Caco-2 (cell line): ENCODE measurements around the gene CHDH. TPM values are rescaled to one million over a fixed set of nuclear protein-coding genes. Genes with fewer than 3 reads are reported as not detected.

Source experiments
- BruUV-seq: library from RNA; stranded (reverse); fragments of 400-500 nt; replicated peaks from 2 replicates; lab custom pipeline; 2021; lab: Mats Ljungman, UMichigan
- CTCF ChIA-PET: fragments of 300-600 bp; sonication (Branson Sonifier 250); formaldehyde crosslinking; loops from one replicate; lab custom pipeline; 2022; ENCODE audit warnings: antibody characterized with exemption; lab: Charles Lee
- POLR2A ChIA-PET: fragments of 300-600 bp; sonication (Branson Sonifier 250); formaldehyde crosslinking; loops from one replicate; lab custom pipeline; 2022; ENCODE audit warnings: antibody characterized with exemption; lab: Charles Lee
- DNase-seq, 2 experiments: peaks; one replicate each; pipeline versions ENCODE4 v3.0.0 to v3.0.0-alpha.2; 2020 to 2022
- H3K27me3 ChIP-seq: replicated peaks from 2 replicates; pipeline ENCODE4 v1.6.0; 2011; ENCODE audit warnings: low read length; ENCODE audit not compliant: control insufficient read depth, insufficient read depth
- H3K36me3 ChIP-seq: 2 replicates; pipeline ENCODE4 v1.5.1; 2011; ENCODE audit warnings: low read length; ENCODE audit not compliant: control insufficient read depth, insufficient read depth
- H3K4me1 ChIP-seq: fragments of 250-450 bp; sonication (Bioruptor Pico); 2 replicates; pipeline ENCODE4 v1.5.1; 2020; ENCODE audit warnings: mild to moderate bottlenecking
- H3K4me3 ChIP-seq: 2 replicates; pipeline ENCODE4 v1.5.1; 2011; ENCODE audit warnings: low read depth, mild to moderate bottlenecking, control low read depth, low read length
- H3K9me3 ChIP-seq: fragments of 250-450 bp; sonication (Bioruptor Pico); 2 replicates; pipeline ENCODE4 v1.5.1; 2020; ENCODE audit warnings: mild to moderate bottlenecking, moderate library complexity
- H3K27ac Mint-ChIP-seq: one replicate; pipeline ENCODE4 v1.8.0; 2022; ENCODE audit warnings: mixed read lengths; ENCODE audit not compliant: unreplicated experiment
- H3K27me3 Mint-ChIP-seq: one replicate; pipeline ENCODE4 v1.8.0; 2022; ENCODE audit warnings: mixed read lengths; ENCODE audit not compliant: insufficient read depth, unreplicated experiment
- H3K36me3 Mint-ChIP-seq: one replicate; pipeline ENCODE4 v1.8.0; 2022; ENCODE audit warnings: mild to moderate bottlenecking, mixed read lengths; ENCODE audit not compliant: insufficient read depth, unreplicated experiment
- H3K4me1 Mint-ChIP-seq: one replicate; pipeline ENCODE4 v1.8.0; 2022; ENCODE audit warnings: low read depth, mixed read lengths; ENCODE audit not compliant: unreplicated experiment
- H3K4me3 Mint-ChIP-seq: one replicate; pipeline ENCODE4 v1.8.0; 2022; ENCODE audit warnings: mild to moderate bottlenecking, moderate library complexity, mixed read lengths; ENCODE audit not compliant: unreplicated experiment
- H3K9me3 Mint-ChIP-seq: one replicate; pipeline ENCODE4 v1.8.0; 2022; ENCODE audit warnings: mixed read lengths; ENCODE audit not compliant: unreplicated experiment
- CTCF ChIP-seq, 2 experiments: fragments of 200-600 bp in 1 of 2; IDR thresholded peaks; 1 replicate in 1 of 2; 2 replicates in 1 of 2; pipeline versions ENCODE4 v1.5.1 to v1.8.0; 2011 to 2022; ENCODE audit warnings: antibody characterized with exemption in 1 of 2, control low read depth in 1 of 2, inconsistent platforms in 1 of 2, low read depth in 1 of 2, low read length in 1 of 2, mild to moderate bottlenecking in 1 of 2, moderate library complexity in 1 of 2; ENCODE audit not compliant: insufficient read depth in 1 of 2, severe bottlenecking in 1 of 2, unreplicated experiment in 1 of 2
- intact Hi-C: fragments of 100-400 bp; cut with micrococcal nuclease; formaldehyde crosslinking; loops from one replicate; pipeline ENCODE4 v1.10.0; 2022; ENCODE audit not compliant: unreplicated experiment
- total RNA-seq: library from RNA; stranded (reverse); gene quantifications from 2 replicates; pipeline ENCODE4 v1.2.3, GENCODE V29; 2022

The CHDH gene
- total RNA-seq, 1 experiment from 2014 or later, result 32.4 TPM

- ChIA-PET POLR2A (no interaction called here), CTCF (no interaction called here)
- Histone ChIP-seq H3K36me3 (no peaks in the 10 kb centered on the region), H3K4me1 (peaks cover 20% of the 10 kb centered on the region), H3K9me3 (no peaks in the 10 kb centered on the region), H3K27me3 (no peaks in the 10 kb centered on the region), H3K4me3 (no peak overlapping the region)
- TF ChIP-seq CTCF (IDR thresholded peaks at IDR 0.05; ENCODE audit: insufficient read depth in 1 of 2, low read depth in 1 of 2, low read length in 1 of 2, severe bottlenecking in 1 of 2, unreplicated experiment in 1 of 2), result no peak
- DNase-seq, result no peak
- Mint-ChIP-seq H3K4me1 (peaks cover 13% of the 10 kb centered on the region), H3K36me3 (no peaks in the 10 kb centered on the region), H3K9me3 (no peaks in the 10 kb centered on the region), H3K27me3 (no peaks in the 10 kb centered on the region), H3K4me3 (no peak overlapping the region), H3K27ac (no peak overlapping the region)
- intact Hi-C loops, result no loop called here
- BruUV-seq, result no TSS peak
Observed at GRCh38 chr3:53801319-53801718, 44.9 kb downstream of the CHDH start.

- BruUV-seq, result no TSS peak
- no peaks in the 10 kb centered on the region for H3K27me3 Mint-ChIP-seq
- Histone ChIP-seq H3K4me3 (no peak overlapping the region), H3K4me1 (peaks cover 16% of the 10 kb centered on the region), H3K9me3 (no peaks in the 10 kb centered on the region), H3K36me3 (no peaks in the 10 kb centered on the region), H3K27me3 (no peaks in the 10 kb centered on the region)
- H3K4me3 Mint-ChIP-seq, result no peak overlapping the region
- TF ChIP-seq CTCF (IDR thresholded peaks at IDR 0.05; ENCODE audit: insufficient read depth in 1 of 2, low read depth in 1 of 2, low read length in 1 of 2, severe bottlenecking in 1 of 2, unreplicated experiment in 1 of 2), result no peak
- ChIA-PET CTCF (no interaction called here), POLR2A (no interaction called here)
- H3K4me1 Mint-ChIP-seq, result peaks cover 9% of the 10 kb centered on the region
- H3K9me3 Mint-ChIP-seq, result no peaks in the 10 kb centered on the region
- intact Hi-C loops, result no loop called here
- no peak overlapping the region for H3K27ac Mint-ChIP-seq
- H3K36me3 Mint-ChIP-seq, result no peaks in the 10 kb centered on the region
- DNase-seq, result no peak
Observed at GRCh38 chr3:53800041-53800906, 45.9 kb downstream of the CHDH start.

- Mint-ChIP-seq H3K4me1 (no peaks in the 10 kb centered on the region), H3K4me3 (no peak overlapping the region), H3K9me3 (no peaks in the 10 kb centered on the region), H3K27me3 (no peaks in the 10 kb centered on the region), H3K36me3 (no peaks in the 10 kb centered on the region), H3K27ac (no peak overlapping the region)
- ChIA-PET POLR2A (no interaction called here), CTCF (no interaction called here)
- H3K27me3 ChIP-seq, result no peaks in the 10 kb centered on the region
- no TSS peak for BruUV-seq
- H3K4me3 ChIP-seq, result no peak overlapping the region
- H3K9me3 ChIP-seq, result no peaks in the 10 kb centered on the region
- DNase-seq, result no peak
- peaks cover 12% of the 10 kb centered on the region for H3K4me1 ChIP-seq
- no peaks in the 10 kb centered on the region for H3K36me3 ChIP-seq
- TF ChIP-seq CTCF (IDR thresholded peaks at IDR 0.05; ENCODE audit: insufficient read depth in 1 of 2, low read depth in 1 of 2, low read length in 1 of 2, severe bottlenecking in 1 of 2, unreplicated experiment in 1 of 2), result no peak
- intact Hi-C loops, result no loop called here
Observed at GRCh38 chr3:53799338-53799865, 46.8 kb downstream of the CHDH start.
